HEK293 (cell line): ENCODE data around the gene SPAG8.

Experiments used
- AEBP2 ChIP-seq: fragments of 450-650 bp; formaldehyde crosslinking; IDR thresholded peaks from 2 replicates; pipeline ENCODE4 v1.5.1; 2016; ENCODE audit warnings: missing biosample characterization, missing genetic modification characterization, borderline replicate concordance
- CTCF ChIP-seq: fragments of 450-650 bp; formaldehyde crosslinking; IDR thresholded peaks from 2 replicates; pipeline ENCODE4 v1.5.1; 2016; ENCODE audit warnings: missing biosample characterization, missing genetic modification characterization
- HIC1 ChIP-seq: fragments of 450-650 bp; formaldehyde crosslinking; IDR thresholded peaks from 2 replicates; pipeline ENCODE4 v1.5.1; 2016; ENCODE audit warnings: missing biosample characterization, missing genetic modification characterization
- PATZ1 ChIP-seq: fragments of 450-650 bp; formaldehyde crosslinking; IDR thresholded peaks from 2 replicates; pipeline ENCODE4 v1.5.1; 2016; ENCODE audit warnings: missing biosample characterization, missing genetic modification characterization
- TRIM28 ChIP-seq: IDR thresholded peaks from 2 replicates; pipeline ENCODE4 v1.6.1; 2011; ENCODE audit warnings: low read length, control low read depth, borderline replicate concordance
- ZBTB26 ChIP-seq: fragments of 450-650 bp; formaldehyde crosslinking; optimal IDR thresholded peaks from 2 replicates; pipeline ENCODE3; 2016; ENCODE audit warnings: missing biosample characterization, mild to moderate bottlenecking, missing genetic modification characterization
- ZFP37 ChIP-seq: fragments of 450-650 bp; formaldehyde crosslinking; IDR thresholded peaks from 2 replicates; pipeline ENCODE4 v1.5.1; 2016; ENCODE audit warnings: missing biosample characterization, missing genetic modification characterization
- ZNF146 ChIP-seq: fragments of 450-650 bp; formaldehyde crosslinking; IDR thresholded peaks from 2 replicates; pipeline ENCODE4 v1.5.1; 2016; ENCODE audit warnings: missing biosample characterization, missing genetic modification characterization
- ZNF19 ChIP-seq: fragments of 450-650 bp; formaldehyde crosslinking; IDR thresholded peaks from 2 replicates; pipeline ENCODE4; 2016; ENCODE audit warnings: missing biosample characterization, missing genetic modification characterization, low read depth
- ZNF239 ChIP-seq: fragments of 450-650 bp; formaldehyde crosslinking; IDR thresholded peaks from 2 replicates; pipeline ENCODE4 v1.5.1; 2016; ENCODE audit warnings: missing biosample characterization, missing genetic modification characterization
- ZNF324 ChIP-seq: fragments of 450-650 bp; formaldehyde crosslinking; IDR thresholded peaks from 2 replicates; pipeline ENCODE4 v1.5.1; 2016; ENCODE audit warnings: missing biosample characterization, missing genetic modification characterization
- ZNF645 ChIP-seq: fragments of 450-650 bp; formaldehyde crosslinking; IDR thresholded peaks from 2 replicates; pipeline ENCODE4; 2016; ENCODE audit warnings: missing biosample characterization, missing genetic modification characterization
- ZNF843 ChIP-seq: fragments of 450-650 bp; formaldehyde crosslinking; IDR thresholded peaks from 2 replicates; pipeline ENCODE4 v1.5.1; 2016; ENCODE audit warnings: missing biosample characterization, missing genetic modification characterization
- ZSCAN5A ChIP-seq: fragments of 450-650 bp; formaldehyde crosslinking; IDR thresholded peaks from 2 replicates; pipeline ENCODE4 v1.5.1; 2016; ENCODE audit warnings: missing biosample characterization, missing genetic modification characterization

GRCh38 chr9:35781066-35781465, 31.0 kb downstream of the SPAG8 start:
- no peak for TF ChIP-seq CTCF (tag by site-specific recombination)
- TF ChIP-seq ZNF239 (tag by site-specific recombination), result no peak
- no peak for TF ChIP-seq PATZ1 (tag by site-specific recombination)
- no peak for TF ChIP-seq TRIM28
- TF ChIP-seq ZNF324 (tag by site-specific recombination), result no peak
- TF ChIP-seq ZNF843 (tag by site-specific recombination), result no peak
- no peak for TF ChIP-seq ZBTB26 (tag by site-specific recombination)
- TF ChIP-seq ZSCAN5A (tag by site-specific recombination), result no peak
- TF ChIP-seq ZNF146 (tag by site-specific recombination), result no peak
- TF ChIP-seq ZFP37 (tag by site-specific recombination), result no peak
- TF ChIP-seq HIC1 (tag by site-specific recombination), result no peak
- no peak for TF ChIP-seq ZNF645
- no peak for TF ChIP-seq AEBP2 (tag by site-specific recombination)
- no peak for TF ChIP-seq ZNF19 (tag by site-specific recombination)
